Measurements from ENCODE around the gene ARHGEF7. TPM values are rescaled to one million over a fixed set of nuclear protein-coding genes. Genes with fewer than 3 reads are reported as not detected.

ARHGEF7 gene
- total RNA-seq, 1 experiment from 2014 or later, result 46.2 TPM

GRCh38 chr13:111139452-111139851 is 24.3 kb downstream of the ARHGEF7 start:
- CTCF ChIA-PET, result no interaction called here
- no TSS peak for BruUV-seq (replicated peaks)
- POLR2A ChIA-PET, result no interaction called here
- TF ChIP-seq ZFX (IDR thresholded peaks at IDR 0.05) (no peak), MAX (IDR thresholded peaks at IDR 0.05) (no peak), POLR2A (IDR thresholded peaks at IDR 0.05; ENCODE audit: borderline replicate concordance, extremely low read depth, insufficient read depth, insufficient read length) (no peak), EZH2phosphoT487 (IDR thresholded peaks at IDR 0.05; ENCODE audit: borderline replicate concordance) (no peak)
- no peak for ATAC-seq
- Histone ChIP-seq H3K4me2 (ENCODE audit: low read length) (no peak overlapping the region), H3K9ac (ENCODE audit: low read length) (no peak overlapping the region), H3K9me2 (ENCODE audit: insufficient read depth) (no peaks in the 10 kb centered on the region), H3K9me3 (ENCODE audit: control insufficient read depth in 1 of 2, insufficient read depth in 1 of 2, low read depth in 1 of 2, low read length in 2 of 2) (no peaks in the 10 kb centered on the region), H4K20me1 (ENCODE audit: insufficient read depth) (no peaks in the 10 kb centered on the region), H3K27me3 (ENCODE audit: insufficient read depth, low read length) (peaks cover 34% of the 10 kb centered on the region; the same call in 1 of the 2 replicates), H3K79me2 (ENCODE audit: insufficient read depth, low read length) (no peaks in the 10 kb centered on the region), H3K27ac (ENCODE audit: low read depth, low read length) (no peak overlapping the region), H3K4me3 (replicated peaks in 1 of 2; ENCODE audit: low read depth in 1 of 2, low read length in 2 of 2) (no peak overlapping the region), H3K36me3 (ENCODE audit: control insufficient read depth in 1 of 2, insufficient read depth in 2 of 2, low read length in 2 of 2) (no peaks in the 10 kb centered on the region), H2AFZ (ENCODE audit: low read depth, low read length, poor library complexity, severe bottlenecking) (no peak overlapping the region), H3K4me1 (ENCODE audit: control insufficient read depth in 1 of 2, insufficient read depth in 2 of 2, low read length in 2 of 2) (no peaks in the 10 kb centered on the region)
- intact Hi-C loops (cut with micrococcal nuclease), result no loop called here
- RAD21 ChIA-PET (ENCODE audit: low non-redundant PET in 1 of 2, low total read pairs in 2 of 2, uncharacterized antibody in 2 of 2, unreplicated experiment in 2 of 2), result no interaction called here
- DNase-seq (ENCODE audit: low read depth, low spot score), result no peak

GRCh38 chr13:111139873-111140561 is 24.9 kb downstream of the ARHGEF7 start:
- H3K9me2 ChIP-seq (ENCODE audit: insufficient read depth), result no peaks in the 10 kb centered on the region
- BruUV-seq (replicated peaks), result no TSS peak
- H4K20me1 ChIP-seq (ENCODE audit: insufficient read depth), result no peaks in the 10 kb centered on the region
- no peaks in the 10 kb centered on the region for H3K79me2 ChIP-seq (ENCODE audit: insufficient read depth, low read length)
- H3K36me3 ChIP-seq (ENCODE audit: control insufficient read depth in 1 of 2, insufficient read depth in 2 of 2, low read length in 2 of 2), result no peaks in the 10 kb centered on the region
- H3K4me1 ChIP-seq (ENCODE audit: control insufficient read depth in 1 of 2, insufficient read depth in 2 of 2, low read length in 2 of 2), result no peaks in the 10 kb centered on the region
- no peaks in the 10 kb centered on the region for H3K9me3 ChIP-seq (ENCODE audit: control insufficient read depth in 1 of 2, insufficient read depth in 1 of 2, low read depth in 1 of 2, low read length in 2 of 2)
- CTCF ChIA-PET, result no interaction called here
- ATAC-seq (no peak), DNase-seq (ENCODE audit: low read depth, low spot score) (no peak)
- H2AFZ ChIP-seq (ENCODE audit: low read depth, low read length, poor library complexity, severe bottlenecking), result no peak overlapping the region
- H3K4me3 ChIP-seq (replicated peaks in 1 of 2; ENCODE audit: low read depth in 1 of 2, low read length in 2 of 2), result no peak overlapping the region
- no peak overlapping the region for H3K9ac ChIP-seq (ENCODE audit: low read length)
- RAD21 ChIA-PET (ENCODE audit: low non-redundant PET in 1 of 2, low total read pairs in 2 of 2, uncharacterized antibody in 2 of 2, unreplicated experiment in 2 of 2), result no interaction called here
- peaks cover 39% of the 10 kb centered on the region; the same call in 1 of the 2 replicates for H3K27me3 ChIP-seq (ENCODE audit: insufficient read depth, low read length)
- H3K27ac ChIP-seq (ENCODE audit: low read depth, low read length), result no peak overlapping the region
- H3K4me2 ChIP-seq (ENCODE audit: low read length), result no peak overlapping the region
- POLR2A ChIA-PET, result no interaction called here
- intact Hi-C loops (cut with micrococcal nuclease), result no loop called here
- TF ChIP-seq CBX3 (IDR thresholded peaks at IDR 0.05; ENCODE audit: low read depth) (no peak), EGR1 (IDR thresholded peaks at IDR 0.05; ENCODE audit: low read depth) (no peak), RAD21 (IDR thresholded peaks at IDR 0.05; ENCODE audit: low read depth) (no peak), SRF (IDR thresholded peaks at IDR 0.05; ENCODE audit: low read depth) (no peak), ATF3 (IDR thresholded peaks at IDR 0.05) (no peak), POLR2A (IDR thresholded peaks at IDR 0.05; ENCODE audit: borderline replicate concordance, extremely low read depth, insufficient read depth, insufficient read length) (no peak), CEBPB (IDR thresholded peaks at IDR 0.05; ENCODE audit: low read depth) (no peak), YY1 (IDR thresholded peaks at IDR 0.05; ENCODE audit: extremely low read depth, insufficient replicate concordance, low read depth, low read length) (no peak), SP1 (IDR thresholded peaks at IDR 0.05; ENCODE audit: low read depth) (no peak), SIN3A (IDR thresholded peaks at IDR 0.05; ENCODE audit: low read depth) (no peak), JUND (IDR thresholded peaks at IDR 0.05) (no peak), MAX (IDR thresholded peaks at IDR 0.05) (no peak), REST (IDR thresholded peaks at IDR 0.05; ENCODE audit: low read depth) (no peak)
